Smooth muscle cell of bladder (primary cell): ENCODE measurements around the gene CBR1. TPM values are rescaled to one million over a fixed set of nuclear protein-coding genes. Genes with fewer than 3 reads are reported as not detected.

ENCODE experiments used
- total RNA-seq: library from RNA; depleted of rRNA; stranded (reverse); fragments of >200 nt; gene quantifications from 2 replicates; pipeline ENCODE4 v1.2.3, GENCODE V29; 2014

CBR1 gene
- total RNA-seq: 112 and 131 TPM in 2 replicates

GRCh38 chr21:36069713-36070583 lies at the start of gene CBR1:
Gene CBR1 (plus strand): TSS chr21:36070024. CDS start chr21:36070116, 92 bp downstream.

GRCh38 chr21:36060159-36060921 lies 9.5 kb upstream of the CBR1 start, which contains the start of gene SETD4:
Gene SETD4 (minus strand): TSS chr21:36060526. CDS start chr21:36058888, 1,638 bp downstream.

Other genes with a start within 250 kb of the CBR1 start
- 9.7 and 10.5 TPM in 2 replicates for gene SETD4, start 9.5 kb upstream of the CBR1 start, total RNA-seq
- gene CBR3, start 65.1 kb downstream of the CBR1 start, total RNA-seq: 8.6 and 10.4 TPM in 2 replicates
- 1.8 and 1.9 TPM in 2 replicates for gene DOP1B, start 86.8 kb downstream of the CBR1 start, total RNA-seq